Psoas muscle (tissue), 8 donors: ENCODE data around the gene LGALS4. TPM values are rescaled to one million over a fixed set of nuclear protein-coding genes. Genes with fewer than 3 reads are reported as not detected.
A peak's percentile ranks its signal among the peaks of the same experiment; 100 is the strongest.

Experiments
- ATAC-seq, 4 donors: fragments of 200-7000 bp; cut with Tn5 transposase; one replicate each; pipeline ENCODE4 v1.9.1; 2020; ENCODE audit warnings: moderate library complexity in 3 of 4, mild to moderate bottlenecking in 2 of 4
- DNase-seq, 2 donors: peaks; one replicate each; pipeline ENCODE4 v3.0.0-alpha.2; 2020
- H3K27ac ChIP-seq: fragments of 200-600 bp; one replicate; pipeline ENCODE4 v1.8.0; 2022
- H3K27me3 ChIP-seq, 3 donors: fragments of 200-600 bp in 1 of 3; one replicate each; pipeline versions ENCODE4 v1.6.1 to v1.8.0; 2013 to 2022; ENCODE audit warnings: low read length in 2 of 3, mild to moderate bottlenecking in 2 of 3, moderate library complexity in 1 of 3; ENCODE audit not compliant: insufficient read depth in 3 of 3
- H3K36me3 ChIP-seq, 2 donors: fragments of 200-600 bp in 1 of 2; one replicate each; pipeline versions ENCODE4 v1.6.1 to v1.8.0; 2013 to 2022; ENCODE audit warnings: low read depth in 1 of 2, mild to moderate bottlenecking in 1 of 2, moderate library complexity in 1 of 2; ENCODE audit not compliant: insufficient read depth in 1 of 2
- H3K4me1 ChIP-seq: fragments of 200-600 bp; one replicate; pipeline ENCODE4 v1.8.0; 2022
- H3K4me3 ChIP-seq: fragments of 200-600 bp; one replicate; pipeline ENCODE4 v1.8.0; 2022; ENCODE audit warnings: mild to moderate bottlenecking
- H3K9me3 ChIP-seq: fragments of 200-600 bp; one replicate; pipeline ENCODE4 v1.8.0; 2022
- WGBS, 3 donors: extraction: QIAGEN DNeasy Blood & Tissue Kit; methylation state at CpG; one replicate each; pipeline versions ENCODE4 v1.1.6 to v1.1.7; 2013; 5-methylcytosine and 5-hydroxymethylcytosine counted together
- intact Hi-C, 2 donors: fragments of 100-400 bp; cut with DNase I; formaldehyde crosslinking; loops; one replicate each; pipeline versions ENCODE4 v1.11.0 to v1.14.2; 2022
- polyA plus RNA-seq, 3 donors: library from polyadenylated mRNA; stranded (reverse); fragments of 200-250 nt; gene quantifications; one replicate each; pipeline ENCODE4 v1.2.3, GENCODE V29; 2013
- total RNA-seq, 4 donors: library from RNA; stranded (reverse); fragmentation: NEBNext Ultra II Directional in 2 of 4; extraction: Animal tissue kit (Norgen Biotek cat#: 25700) in 2 of 4; gene quantifications; one replicate each; pipeline versions ENCODE4 v1.2.1 to v1.2.4, GENCODE V29; 2021 to 2023
- TF ChIP-seq, protein P1 (sequence below): fragments of 200-600 bp; IDR thresholded peaks from one replicate; pipeline ENCODE4 v1.8.0; 2022; ENCODE audit warnings: antibody characterized with exemption
- donor health status: healthy with polysubstance abuse.
- donor health status: DM: no; HTN: no; CAD: no; lungs with moderate emphysema.
- donor health status: Bipolar disorder and iron deficiency.
- donor health status: healthy.
- donor health status: DM: yes; HTN: yes; CAD: no.
- donor health status: DM: no; HTN: no; CAD: no.
- donor health status: DM: no; HTN: no; CAD: no.
- donor health status: DM: yes; HTN: yes; CAD: no.

LGALS4 gene
- total and polyA plus RNA-seq, 7 donors: 0.31 to 2.0 (median 0.64) TPM

DNA sequence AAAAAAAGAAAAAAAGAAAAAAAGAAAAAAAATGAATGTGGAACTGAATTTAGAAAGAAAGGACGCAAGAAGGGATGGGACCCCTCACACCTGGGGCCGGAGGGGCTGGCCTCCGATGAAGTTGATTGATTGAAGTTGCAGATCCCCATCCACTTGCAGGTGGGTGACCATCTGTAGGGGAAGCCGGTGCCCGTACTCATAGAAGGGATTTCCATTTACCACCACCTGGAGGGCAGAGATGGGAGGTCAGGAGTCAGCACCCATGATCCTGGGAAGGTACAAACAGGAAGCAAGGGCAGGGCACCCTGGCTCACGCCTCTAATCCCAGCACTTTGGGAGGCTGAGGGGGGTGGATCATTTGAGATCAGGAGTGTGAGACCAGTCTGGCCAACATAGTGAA, 6.4 kb downstream of the LGALS4 start:
- Histone ChIP-seq H3K36me3 (peaks cover 0 to 3% of the 10 kb centered on the region in 2 donors), H3K27me3 (no peaks in the 10 kb centered on the region), H3K4me1 (no peaks in the 10 kb centered on the region), H3K27ac (no peak overlapping the region), H3K4me3 (no peak overlapping the region), H3K9me3 (no peaks in the 10 kb centered on the region)
- DNase-seq (no peak), ATAC-seq (no peak)
- TF ChIP-seq, protein P1, sequence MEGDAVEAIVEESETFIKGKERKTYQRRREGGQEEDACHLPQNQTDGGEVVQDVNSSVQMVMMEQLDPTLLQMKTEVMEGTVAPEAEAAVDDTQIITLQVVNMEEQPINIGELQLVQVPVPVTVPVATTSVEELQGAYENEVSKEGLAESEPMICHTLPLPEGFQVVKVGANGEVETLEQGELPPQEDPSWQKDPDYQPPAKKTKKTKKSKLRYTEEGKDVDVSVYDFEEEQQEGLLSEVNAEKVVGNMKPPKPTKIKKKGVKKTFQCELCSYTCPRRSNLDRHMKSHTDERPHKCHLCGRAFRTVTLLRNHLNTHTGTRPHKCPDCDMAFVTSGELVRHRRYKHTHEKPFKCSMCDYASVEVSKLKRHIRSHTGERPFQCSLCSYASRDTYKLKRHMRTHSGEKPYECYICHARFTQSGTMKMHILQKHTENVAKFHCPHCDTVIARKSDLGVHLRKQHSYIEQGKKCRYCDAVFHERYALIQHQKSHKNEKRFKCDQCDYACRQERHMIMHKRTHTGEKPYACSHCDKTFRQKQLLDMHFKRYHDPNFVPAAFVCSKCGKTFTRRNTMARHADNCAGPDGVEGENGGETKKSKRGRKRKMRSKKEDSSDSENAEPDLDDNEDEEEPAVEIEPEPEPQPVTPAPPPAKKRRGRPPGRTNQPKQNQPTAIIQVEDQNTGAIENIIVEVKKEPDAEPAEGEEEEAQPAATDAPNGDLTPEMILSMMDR: no peak
- intact Hi-C loops: no loop called here
- WGBS, 3 donors: 91 to 92% (median 91%) methylated on average over 6 of the region's 6 CpGs

DNA sequence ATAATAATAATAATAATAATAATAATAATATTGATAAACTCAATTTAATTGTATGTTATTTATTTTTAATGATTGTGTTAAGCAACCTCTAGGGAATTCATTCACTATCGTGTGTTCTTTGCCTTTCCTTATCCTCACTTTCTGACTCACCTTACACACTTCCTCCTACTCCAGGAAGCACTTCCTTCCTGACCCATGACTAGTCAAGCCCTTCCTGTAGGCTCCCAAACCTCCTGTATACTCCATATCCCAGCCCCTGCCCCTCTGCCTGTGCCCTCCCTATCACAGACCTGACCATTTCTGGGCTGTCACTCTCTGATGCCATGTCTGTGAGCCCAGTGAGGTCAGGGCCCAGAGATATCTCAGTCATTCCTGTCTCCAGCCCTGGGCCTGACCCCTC, 7.6 kb downstream of the LGALS4 start:
- Histone ChIP-seq H3K9me3 (no peaks in the 10 kb centered on the region), H3K4me1 (no peaks in the 10 kb centered on the region), H3K27me3 (no peaks in the 10 kb centered on the region), H3K36me3 (peaks cover 0 to 3% of the 10 kb centered on the region in 2 donors), H3K4me3 (no peak overlapping the region), H3K27ac (no peak overlapping the region)
- intact Hi-C loops: no loop called here
- ATAC-seq (peak in 1 of 4 donors; percentile 39), DNase-seq (no peak)
- TF ChIP-seq, protein P1: no peak
- 42 to 74% (median 63%) methylated on average over 1 of the region's 1 CpG for WGBS, 3 donors

DNA sequence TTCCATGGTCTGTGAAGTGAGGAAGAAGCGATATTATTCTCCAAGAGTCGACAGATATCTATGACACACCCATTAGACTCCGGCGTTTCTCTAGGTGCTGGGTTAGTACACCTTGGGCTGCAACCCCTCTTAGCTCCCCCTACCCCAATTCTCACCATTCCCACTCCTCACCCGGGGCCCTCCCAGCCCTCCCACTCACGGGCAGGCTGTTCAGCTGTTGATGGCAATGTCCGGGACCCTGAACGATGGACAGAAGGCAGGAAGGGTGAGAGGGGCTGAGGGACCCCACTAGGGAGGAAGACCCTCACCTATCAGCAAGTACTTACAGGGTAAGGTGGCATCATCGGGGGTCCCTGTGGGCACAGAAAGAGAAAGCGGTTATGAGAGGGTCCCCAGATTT, 9.2 kb downstream of the LGALS4 start:
- intact Hi-C loops: no loop called here
- Histone ChIP-seq H3K36me3 (peaks cover 0 to 3% of the 10 kb centered on the region in 2 donors), H3K27me3 (no peaks in the 10 kb centered on the region), H3K9me3 (no peaks in the 10 kb centered on the region), H3K27ac (no peak overlapping the region), H3K4me1 (no peaks in the 10 kb centered on the region), H3K4me3 (no peak overlapping the region)
- DNase-seq: no peak
- ATAC-seq: peak in 1 of 4 donors; percentile 12
- 87 to 89% (median 89%) methylated on average over 10 of the region's 10 CpGs for WGBS, 3 donors
- TF ChIP-seq, protein P1: no peak

DNA sequence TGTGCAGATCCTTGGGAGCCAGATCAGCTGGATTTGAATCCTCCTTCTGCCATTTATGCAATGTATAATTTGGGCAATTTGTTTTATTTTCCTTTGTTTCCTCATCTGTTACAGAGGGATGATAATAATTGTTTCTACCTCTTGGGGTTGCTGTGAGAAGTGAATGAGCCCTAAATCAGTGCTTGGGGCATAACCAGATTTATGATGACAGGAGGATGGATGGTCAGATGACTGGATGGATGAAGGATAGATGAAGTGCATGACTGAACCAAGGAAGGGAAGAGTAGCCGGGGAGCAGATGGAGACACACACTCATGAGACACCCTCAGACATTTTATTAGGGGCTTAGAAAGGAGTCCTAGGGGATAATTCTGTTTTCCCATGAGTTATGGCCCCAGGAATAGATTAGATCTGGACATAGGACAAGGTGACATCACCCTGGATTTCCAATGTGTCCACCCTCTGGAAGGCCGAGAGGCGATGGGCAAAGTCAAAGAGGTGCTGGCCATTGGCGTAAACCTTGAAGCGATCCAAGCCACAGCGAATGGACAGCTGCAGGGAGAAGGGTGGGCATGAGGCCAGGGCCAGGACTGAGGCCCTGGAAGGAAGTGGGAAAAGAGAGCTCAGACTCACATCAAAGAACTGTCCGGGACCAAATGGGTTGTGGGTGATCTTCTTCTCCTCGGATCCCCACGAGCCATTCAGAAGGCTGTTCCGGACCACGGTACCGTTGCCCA, 11.2 kb downstream of the LGALS4 start:
- TF ChIP-seq, protein P1: no peak
- H3K4me3 ChIP-seq: no peak overlapping the region
- 58 to 74% (median 58%) methylated on average over 12 of the region's 12 CpGs for WGBS, 3 donors
- peaks cover 0 to 3% of the 10 kb centered on the region in 2 donors for H3K36me3 ChIP-seq
- no peaks in the 10 kb centered on the region for H3K9me3 ChIP-seq
- intact Hi-C loops: no loop called here
- H3K27ac ChIP-seq: no peak overlapping the region
- no peaks in the 10 kb centered on the region for H3K4me1 ChIP-seq
- ATAC-seq (peak in 2 of 4 donors; percentile 38 to 48), DNase-seq (peak in 1 of 2 donors; percentile 28)
- H3K27me3 ChIP-seq: no peaks in the 10 kb centered on the region
